WTC11 (cell line): ENCODE results near the gene PCSK4. TPM values are rescaled to one million over a fixed set of nuclear protein-coding genes. Genes with fewer than 3 reads are reported as not detected.
A peak's percentile ranks its signal among the peaks of the same experiment; 100 is the strongest.

Experiments used
- ATAC-seq: fragments of 200-7000 bp; cut with Tn5 transposase; 2 replicates; pipeline ENCODE4 v1.10.0; 2021; ENCODE audit warnings: mild to moderate bottlenecking, moderate library complexity
- CTCF ChIA-PET: fragments of 300-600 bp; sonication (Branson Sonifier 250); formaldehyde crosslinking; loops from one replicate; lab custom pipeline; 2021; ENCODE audit warnings: antibody characterized with exemption; lab: Charles Lee
- POLR2A ChIA-PET: fragments of 350-600 bp; sonication (Branson Sonifier 250); formaldehyde crosslinking; loops from one replicate; lab custom pipeline; 2021; ENCODE audit warnings: antibody characterized with exemption; lab: Charles Lee
- DNase-seq: peaks from one replicate; pipeline ENCODE4 v3.0.0; 2021; ENCODE audit warnings: low spot score
- H3K27ac Mint-ChIP-seq: 2 replicates; pipeline ENCODE4 v1.8.0; 2021; ENCODE audit warnings: mixed read lengths
- H3K27me3 Mint-ChIP-seq: 2 replicates; pipeline ENCODE4 v1.8.0; 2021; ENCODE audit warnings: low read depth, mild to moderate bottlenecking, moderate library complexity, mixed read lengths
- H3K36me3 Mint-ChIP-seq: 2 replicates; pipeline ENCODE4 v1.8.0; 2021; ENCODE audit warnings: mixed read lengths
- H3K4me1 Mint-ChIP-seq: 2 replicates; pipeline ENCODE4 v1.8.0; 2022; ENCODE audit warnings: mixed read lengths
- H3K4me3 Mint-ChIP-seq: 2 replicates; pipeline ENCODE4 v1.8.0; 2021; ENCODE audit warnings: mild to moderate bottlenecking, moderate library complexity, mixed read lengths
- H3K9me3 Mint-ChIP-seq: 2 replicates; pipeline ENCODE4 v1.8.0; 2021; ENCODE audit warnings: mixed read lengths
- ATF1 ChIP-seq: sonication (generic); formaldehyde crosslinking; IDR thresholded peaks from 2 replicates; pipeline ENCODE4 v1.8.1; 2023; ENCODE audit warnings: mild to moderate bottlenecking, moderate library complexity, missing genetic modification reagents
- CREM ChIP-seq: sonication (generic); formaldehyde crosslinking; IDR thresholded peaks from 2 replicates; pipeline ENCODE4 v1.8.1; 2022; ENCODE audit warnings: mild to moderate bottlenecking, missing genetic modification reagents, moderate library complexity
- E2F1 ChIP-seq: sonication (generic); formaldehyde crosslinking; IDR thresholded peaks from 2 replicates; pipeline ENCODE4 v1.8.0; 2022; ENCODE audit warnings: mild to moderate bottlenecking, missing genetic modification reagents
- FOXK1 ChIP-seq: sonication (generic); formaldehyde crosslinking; IDR thresholded peaks from 2 replicates; pipeline ENCODE4 v1.8.0; 2022; ENCODE audit warnings: mild to moderate bottlenecking, moderate library complexity, missing genetic modification reagents
- FOXP1 ChIP-seq: sonication (generic); formaldehyde crosslinking; IDR thresholded peaks from 2 replicates; pipeline ENCODE4 v1.8.0; 2022; ENCODE audit warnings: missing genetic modification reagents, mild to moderate bottlenecking, moderate library complexity, borderline replicate concordance
- GRHL2 ChIP-seq: fragments of 250-450 bp; sonication (Bioruptor Pico); IDR thresholded peaks from 2 replicates; pipeline ENCODE4 v1.8.0; 2022; ENCODE audit warnings: mild to moderate bottlenecking, moderate library complexity; ENCODE audit not compliant: insufficient replicate concordance, severe bottlenecking
- GTF2I ChIP-seq: fragments of 250-450 bp; sonication (Bioruptor Pico); conservative IDR thresholded peaks from 2 replicates; pipeline ENCODE4 v1.4.0; 2021; ENCODE audit warnings: mild to moderate bottlenecking
- JAZF1 ChIP-seq: fragments of 250-450 bp; sonication (Bioruptor Pico); IDR thresholded peaks from 2 replicates; pipeline ENCODE4 v1.9.0; 2021; ENCODE audit warnings: moderate library complexity, mild to moderate bottlenecking, inconsistent platforms
- KAT7 ChIP-seq: sonication (generic); formaldehyde crosslinking; IDR thresholded peaks from 2 replicates; pipeline ENCODE4 v1.8.1; 2023; ENCODE audit warnings: missing genetic modification reagents, mild to moderate bottlenecking, borderline replicate concordance
- RORB ChIP-seq: fragments of 250-450 bp; sonication (Bioruptor Pico); IDR thresholded peaks from 2 replicates; pipeline ENCODE4 v1.9.0; 2021; ENCODE audit warnings: mild to moderate bottlenecking
- SOX15 ChIP-seq: fragments of 250-450 bp; sonication (Bioruptor Pico); IDR thresholded peaks from 2 replicates; pipeline ENCODE4 v1.9.0; 2021; ENCODE audit warnings: mild to moderate bottlenecking
- SP1 ChIP-seq: sonication (generic); formaldehyde crosslinking; conservative IDR thresholded peaks from 2 replicates; pipeline ENCODE4 v1.8.1; 2022; ENCODE audit warnings: missing genetic modification reagents
- STAT6 ChIP-seq: sonication (generic); formaldehyde crosslinking; conservative IDR thresholded peaks from 2 replicates; pipeline ENCODE4 v1.8.1; 2023; ENCODE audit warnings: mild to moderate bottlenecking, low read depth, missing genetic modification reagents, moderate library complexity
- TEAD4 ChIP-seq: sonication (generic); formaldehyde crosslinking; IDR thresholded peaks from 2 replicates; pipeline ENCODE4 v1.8.0; 2022; ENCODE audit warnings: mild to moderate bottlenecking, missing genetic modification reagents
- ZBTB43 ChIP-seq: sonication (generic); formaldehyde crosslinking; IDR thresholded peaks from 2 replicates; pipeline ENCODE4 v1.8.1; 2023; ENCODE audit warnings: mild to moderate bottlenecking, missing genetic modification reagents
- ZNF232 ChIP-seq: sonication (generic); formaldehyde crosslinking; IDR thresholded peaks from 2 replicates; pipeline ENCODE4 v1.8.0; 2022; ENCODE audit warnings: mild to moderate bottlenecking, missing genetic modification reagents
- total RNA-seq: library from RNA; stranded (reverse); gene quantifications from 3 replicates; pipeline ENCODE4 v1.2.3, GENCODE V29; 2021
- TF ChIP-seq, protein P1 (sequence below): sonication (generic); formaldehyde crosslinking; IDR thresholded peaks from 2 replicates; pipeline ENCODE4 v1.8.1; 2022; ENCODE audit warnings: missing genetic modification reagents, borderline replicate concordance
- TF ChIP-seq, protein P2 (sequence below): fragments of 250-450 bp; sonication (Bioruptor Pico); IDR thresholded peaks from 2 replicates; pipeline ENCODE4 v1.9.0; 2021; ENCODE audit warnings: moderate library complexity, mild to moderate bottlenecking, inconsistent platforms, borderline replicate concordance
- TF ChIP-seq, protein P3 (sequence below): fragments of 250-450 bp; sonication (Bioruptor Pico); IDR thresholded peaks from 2 replicates; pipeline ENCODE4 v1.8.0; 2021; ENCODE audit warnings: mild to moderate bottlenecking
- TF ChIP-seq, protein P4 (sequence below): sonication (generic); formaldehyde crosslinking; IDR thresholded peaks from 2 replicates; pipeline ENCODE4 v1.8.0; 2023; ENCODE audit warnings: mild to moderate bottlenecking, missing genetic modification reagents

The PCSK4 gene
- total RNA-seq, 1 experiment from 2014 or later, result 22.4 TPM

GRCh38 chr19:1512671-1513498 is 22.7 kb upstream of the PCSK4 start, which contains the start of gene ADAMTSL5 (continued):
- no peak for TF ChIP-seq TEAD4 (CRISPR knock-in tag)
- TF ChIP-seq CREM (CRISPR knock-in tag), result no peak
- no peak for TF ChIP-seq E2F1
- no peak for TF ChIP-seq GRHL2 (CRISPR knock-in tag)
- TF ChIP-seq, protein P1, sequence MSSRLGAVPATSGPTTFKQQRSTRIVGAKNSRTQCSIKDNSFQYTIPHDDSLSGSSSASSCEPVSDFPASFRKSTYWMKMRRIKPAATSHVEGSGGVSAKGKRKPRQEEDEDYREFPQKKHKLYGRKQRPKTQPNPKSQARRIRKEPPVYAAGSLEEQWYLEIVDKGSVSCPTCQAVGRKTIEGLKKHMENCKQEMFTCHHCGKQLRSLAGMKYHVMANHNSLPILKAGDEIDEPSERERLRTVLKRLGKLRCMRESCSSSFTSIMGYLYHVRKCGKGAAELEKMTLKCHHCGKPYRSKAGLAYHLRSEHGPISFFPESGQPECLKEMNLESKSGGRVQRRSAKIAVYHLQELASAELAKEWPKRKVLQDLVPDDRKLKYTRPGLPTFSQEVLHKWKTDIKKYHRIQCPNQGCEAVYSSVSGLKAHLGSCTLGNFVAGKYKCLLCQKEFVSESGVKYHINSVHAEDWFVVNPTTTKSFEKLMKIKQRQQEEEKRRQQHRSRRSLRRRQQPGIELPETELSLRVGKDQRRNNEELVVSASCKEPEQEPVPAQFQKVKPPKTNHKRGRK (CRISPR knock-in tag), result no peak

DNA sequence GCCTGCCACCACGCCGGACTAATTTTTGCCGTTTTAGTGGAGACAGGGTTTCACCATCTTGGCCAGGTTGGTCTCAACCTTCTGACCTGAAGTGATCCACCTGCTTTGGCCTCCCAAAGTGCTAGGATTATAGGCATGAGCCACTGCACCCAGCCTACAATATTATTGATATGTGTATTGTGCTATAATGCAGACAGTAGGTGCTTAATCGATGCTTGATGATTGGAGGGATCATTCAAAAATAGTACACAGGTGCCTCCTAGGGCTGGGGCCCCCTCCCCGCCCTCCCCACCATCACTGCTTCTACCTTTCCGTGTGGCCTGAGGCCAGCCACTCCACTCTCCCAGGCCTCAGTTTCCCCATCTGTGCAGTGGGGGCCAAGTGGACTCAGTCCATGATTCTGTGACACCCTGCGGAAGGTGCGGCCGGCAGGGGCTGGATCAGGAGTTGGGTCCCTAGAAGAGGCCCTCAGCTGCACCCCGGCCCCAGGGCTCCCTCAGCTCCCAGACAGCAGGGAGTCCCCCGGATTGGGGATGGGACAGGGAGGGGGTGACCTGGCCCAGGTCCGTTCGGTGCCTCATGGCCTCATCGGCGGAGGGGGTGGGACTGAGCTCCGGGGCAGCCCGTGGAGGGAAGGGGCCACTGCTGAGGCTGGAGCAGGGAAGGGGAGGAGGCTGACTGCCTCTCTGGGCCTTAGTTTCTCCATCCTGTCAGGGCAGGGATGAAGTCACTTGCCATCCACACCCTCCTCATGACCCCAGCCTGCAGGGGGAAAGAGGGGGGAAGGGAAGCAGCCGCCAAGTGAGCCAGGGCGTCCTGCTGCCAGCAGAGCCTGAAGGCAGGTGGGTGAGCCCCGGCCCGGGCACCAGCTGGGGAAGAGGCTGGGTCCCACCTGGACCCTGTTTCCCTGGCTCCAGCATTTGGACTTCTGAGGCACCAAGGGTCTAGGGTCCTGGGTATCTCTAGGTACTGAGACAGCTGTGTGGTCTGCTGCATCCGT is 21.5 kb upstream of the PCSK4 start:
- ChIA-PET POLR2A (interaction anchor here (0.7 kb wide), 1 partner anchor 21 kb away, joined by 3 read pairs; the partner anchor contains the start of gene PCSK4), CTCF (interaction anchor here (1.2 kb wide), 1 partner anchor 34 kb away, joined by 4 read pairs; no protein-coding TSS in a partner anchor)
- H3K27me3 Mint-ChIP-seq, result peaks cover 46% of the 10 kb centered on the region
- H3K36me3 Mint-ChIP-seq, result no peaks in the 10 kb centered on the region
- H3K4me3 Mint-ChIP-seq, result peak overlapping the region; percentile 57
- H3K9me3 Mint-ChIP-seq, result peaks cover 4% of the 10 kb centered on the region
- H3K4me1 Mint-ChIP-seq, result no peaks in the 10 kb centered on the region
- DNase-seq, result no peak
- no peak for ATAC-seq
- H3K27ac Mint-ChIP-seq, result no peak overlapping the region
- TF ChIP-seq FOXP1 (no peak), RORB (CRISPR knock-in tag) (no peak), FOXK1 (no peak), ATF1 (CRISPR knock-in tag) (no peak), SP1 (no peak), ZBTB43 (CRISPR knock-in tag) (no peak), KAT7 (no peak), JAZF1 (no peak), ZNF232 (CRISPR knock-in tag) (no peak), SOX15 (CRISPR knock-in tag) (no peak), GTF2I (no peak), STAT6 (CRISPR knock-in tag) (no peak)
- TF ChIP-seq, protein P2, sequence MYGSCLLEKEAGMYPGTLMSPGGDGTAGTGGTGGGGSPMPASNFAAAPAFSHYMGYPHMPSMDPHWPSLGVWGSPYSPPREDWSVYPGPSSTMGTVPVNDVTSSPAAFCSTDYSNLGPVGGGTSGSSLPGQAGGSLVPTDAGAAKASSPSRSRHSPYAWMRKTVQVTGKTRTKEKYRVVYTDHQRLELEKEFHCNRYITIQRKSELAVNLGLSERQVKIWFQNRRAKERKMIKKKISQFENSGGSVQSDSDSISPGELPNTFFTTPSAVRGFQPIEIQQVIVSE (CRISPR knock-in tag), result no peak
- TF ChIP-seq, protein P3, sequence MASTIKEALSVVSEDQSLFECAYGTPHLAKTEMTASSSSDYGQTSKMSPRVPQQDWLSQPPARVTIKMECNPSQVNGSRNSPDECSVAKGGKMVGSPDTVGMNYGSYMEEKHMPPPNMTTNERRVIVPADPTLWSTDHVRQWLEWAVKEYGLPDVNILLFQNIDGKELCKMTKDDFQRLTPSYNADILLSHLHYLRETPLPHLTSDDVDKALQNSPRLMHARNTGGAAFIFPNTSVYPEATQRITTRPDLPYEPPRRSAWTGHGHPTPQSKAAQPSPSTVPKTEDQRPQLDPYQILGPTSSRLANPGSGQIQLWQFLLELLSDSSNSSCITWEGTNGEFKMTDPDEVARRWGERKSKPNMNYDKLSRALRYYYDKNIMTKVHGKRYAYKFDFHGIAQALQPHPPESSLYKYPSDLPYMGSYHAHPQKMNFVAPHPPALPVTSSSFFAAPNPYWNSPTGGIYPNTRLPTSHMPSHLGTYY (CRISPR knock-in tag), result no peak
- TF ChIP-seq, protein P4, sequence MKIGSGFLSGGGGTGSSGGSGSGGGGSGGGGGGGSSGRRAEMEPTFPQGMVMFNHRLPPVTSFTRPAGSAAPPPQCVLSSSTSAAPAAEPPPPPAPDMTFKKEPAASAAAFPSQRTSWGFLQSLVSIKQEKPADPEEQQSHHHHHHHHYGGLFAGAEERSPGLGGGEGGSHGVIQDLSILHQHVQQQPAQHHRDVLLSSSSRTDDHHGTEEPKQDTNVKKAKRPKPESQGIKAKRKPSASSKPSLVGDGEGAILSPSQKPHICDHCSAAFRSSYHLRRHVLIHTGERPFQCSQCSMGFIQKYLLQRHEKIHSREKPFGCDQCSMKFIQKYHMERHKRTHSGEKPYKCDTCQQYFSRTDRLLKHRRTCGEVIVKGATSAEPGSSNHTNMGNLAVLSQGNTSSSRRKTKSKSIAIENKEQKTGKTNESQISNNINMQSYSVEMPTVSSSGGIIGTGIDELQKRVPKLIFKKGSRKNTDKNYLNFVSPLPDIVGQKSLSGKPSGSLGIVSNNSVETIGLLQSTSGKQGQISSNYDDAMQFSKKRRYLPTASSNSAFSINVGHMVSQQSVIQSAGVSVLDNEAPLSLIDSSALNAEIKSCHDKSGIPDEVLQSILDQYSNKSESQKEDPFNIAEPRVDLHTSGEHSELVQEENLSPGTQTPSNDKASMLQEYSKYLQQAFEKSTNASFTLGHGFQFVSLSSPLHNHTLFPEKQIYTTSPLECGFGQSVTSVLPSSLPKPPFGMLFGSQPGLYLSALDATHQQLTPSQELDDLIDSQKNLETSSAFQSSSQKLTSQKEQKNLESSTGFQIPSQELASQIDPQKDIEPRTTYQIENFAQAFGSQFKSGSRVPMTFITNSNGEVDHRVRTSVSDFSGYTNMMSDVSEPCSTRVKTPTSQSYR, result no peak
